ENCODE results near the gene KMT2C. TPM values are rescaled to one million over a fixed set of nuclear protein-coding genes. Genes with fewer than 3 reads are reported as not detected.
A peak's percentile ranks its signal among the peaks of the same experiment; 100 is the strongest.
"Not testable (repeated sequence)": the region's sequence is repeated elsewhere in the genome, so short reads cannot be mapped to it uniquely, and the experiment has no call there.

KMT2C gene
- total RNA-seq, 3 donors from 2014 or later, result 79.6 to 121 (median 102) TPM

- intact Hi-C loops (cut with DNase I, micrococcal nuclease); DNase-seq; H3K4me3 ChIP-seq; H3K4me1 ChIP-seq (ENCODE audit: low read depth); H3K9me3 ChIP-seq; H3K36me3 ChIP-seq (ENCODE audit: low read depth): not testable (repeated sequence)
- ATAC-seq, result peak; percentile 20
These were observed 170.9 kb downstream of the KMT2C start for GRCh38 chr7:152264915-152265314.

DNA sequence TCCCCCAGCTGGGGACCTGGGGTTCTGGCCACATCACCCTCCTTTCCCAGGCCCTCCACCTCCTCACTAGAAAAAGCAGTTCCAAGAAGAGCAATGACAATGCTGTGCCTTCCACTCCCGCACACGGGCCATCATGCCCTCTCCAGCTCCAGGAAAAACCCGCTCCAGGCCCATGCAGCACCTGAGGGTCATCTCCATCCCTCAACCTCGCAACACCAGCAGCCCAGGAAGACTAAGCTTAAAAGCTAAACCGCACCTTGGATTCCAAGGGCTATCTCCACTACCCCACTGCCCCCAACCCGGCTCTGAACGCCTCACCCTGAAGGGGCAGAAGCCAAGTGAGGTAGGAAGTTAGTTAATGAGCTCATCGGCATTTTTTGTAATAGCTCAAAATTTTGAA, 173.7 kb downstream of the KMT2C start:
- ATAC-seq; H3K36me3 ChIP-seq (ENCODE audit: low read depth); H3K4me1 ChIP-seq (ENCODE audit: low read depth); H3K9me3 ChIP-seq; DNase-seq; intact Hi-C loops (cut with DNase I, micrococcal nuclease); H3K4me3 ChIP-seq: not testable (repeated sequence)

- intact Hi-C loops (cut with DNase I, micrococcal nuclease); H3K4me3 ChIP-seq; H3K9me3 ChIP-seq; H3K4me1 ChIP-seq (ENCODE audit: low read depth); DNase-seq; ATAC-seq; H3K36me3 ChIP-seq (ENCODE audit: low read depth): not testable (repeated sequence)
These were observed 176.2 kb downstream of the KMT2C start for GRCh38 chr7:152259645-152260044.

DNA sequence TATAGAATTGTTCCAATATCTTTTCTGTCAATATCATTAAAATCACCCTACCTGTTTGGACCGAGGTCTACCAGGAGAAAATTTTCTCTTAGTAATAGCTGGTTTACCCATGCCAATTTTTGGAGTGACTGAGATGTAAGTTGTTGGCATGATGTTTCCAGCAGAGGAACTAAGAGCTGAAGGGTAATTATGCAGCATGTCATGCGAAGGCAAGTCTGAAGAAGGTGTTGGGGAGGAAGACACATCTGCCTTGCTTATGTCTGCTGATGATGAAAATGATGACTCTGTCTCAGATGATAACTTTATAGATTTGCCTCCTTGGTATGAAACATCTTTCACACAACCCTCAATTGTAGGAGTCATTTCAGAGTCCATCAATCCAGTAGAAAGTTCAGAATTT, 188.0 kb downstream of the KMT2C start:
- H3K36me3 ChIP-seq (ENCODE audit: low read depth); DNase-seq; H3K4me1 ChIP-seq (ENCODE audit: low read depth); intact Hi-C loops (cut with DNase I, micrococcal nuclease); H3K4me3 ChIP-seq; H3K9me3 ChIP-seq; ATAC-seq: not testable (repeated sequence)

GRCh38 chr7:152245417-152245816, 190.4 kb downstream of the KMT2C start:
- H3K4me3 ChIP-seq; H3K9me3 ChIP-seq; intact Hi-C loops (cut with DNase I, micrococcal nuclease); H3K36me3 ChIP-seq (ENCODE audit: low read depth); H3K4me1 ChIP-seq (ENCODE audit: low read depth); ATAC-seq; DNase-seq: not testable (repeated sequence)

GRCh38 chr7:152243464-152243863, 192.3 kb downstream of the KMT2C start:
- H3K4me1 ChIP-seq (ENCODE audit: low read depth); ATAC-seq; H3K9me3 ChIP-seq; H3K4me3 ChIP-seq; H3K36me3 ChIP-seq (ENCODE audit: low read depth); DNase-seq; intact Hi-C loops (cut with DNase I, micrococcal nuclease): not testable (repeated sequence)

DNA sequence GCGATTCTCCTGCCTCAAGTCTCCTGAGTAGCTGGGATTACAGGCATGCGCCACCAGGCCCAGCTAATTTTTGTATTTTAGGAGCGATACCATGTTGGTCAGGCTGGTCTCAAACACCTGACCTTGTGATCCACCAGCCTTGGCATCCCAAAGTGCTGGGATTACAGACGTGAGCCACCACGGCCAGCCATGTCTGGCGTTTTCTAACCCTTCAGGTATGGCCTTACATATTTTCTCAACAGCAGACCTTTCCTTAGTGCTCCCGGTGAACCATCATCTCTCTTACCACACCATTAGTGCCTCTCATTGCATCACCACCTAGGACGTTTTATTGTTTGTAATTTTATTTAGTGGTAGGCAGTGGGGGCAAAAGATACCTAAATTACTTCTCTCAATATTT, 194.5 kb downstream of the KMT2C start:
- DNase-seq; H3K4me1 ChIP-seq (ENCODE audit: low read depth); intact Hi-C loops (cut with DNase I, micrococcal nuclease); H3K36me3 ChIP-seq (ENCODE audit: low read depth); H3K9me3 ChIP-seq; ATAC-seq; H3K4me3 ChIP-seq: not testable (repeated sequence)

DNA sequence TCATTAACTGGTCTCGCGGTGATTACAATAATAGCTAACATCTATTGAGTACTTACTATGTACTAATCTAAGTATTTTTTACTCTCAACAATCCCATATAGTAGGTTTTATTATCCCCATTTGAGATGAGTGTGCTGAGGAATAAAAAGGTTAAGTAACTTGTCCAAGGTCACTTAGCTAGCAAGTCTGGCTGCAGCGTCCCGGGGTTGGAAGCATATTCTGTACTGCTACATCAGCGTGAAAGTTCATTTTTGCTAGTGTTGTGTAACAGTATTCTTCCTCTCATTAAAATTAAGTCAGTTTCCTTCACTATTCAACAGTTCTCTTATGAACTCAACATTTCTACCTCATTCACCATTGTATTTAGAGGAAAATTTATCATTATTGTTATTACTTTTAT, 199.5 kb downstream of the KMT2C start:
- H3K4me3 ChIP-seq; H3K4me1 ChIP-seq (ENCODE audit: low read depth); intact Hi-C loops (cut with DNase I, micrococcal nuclease); DNase-seq; H3K9me3 ChIP-seq; ATAC-seq; H3K36me3 ChIP-seq (ENCODE audit: low read depth): not testable (repeated sequence)

DNA sequence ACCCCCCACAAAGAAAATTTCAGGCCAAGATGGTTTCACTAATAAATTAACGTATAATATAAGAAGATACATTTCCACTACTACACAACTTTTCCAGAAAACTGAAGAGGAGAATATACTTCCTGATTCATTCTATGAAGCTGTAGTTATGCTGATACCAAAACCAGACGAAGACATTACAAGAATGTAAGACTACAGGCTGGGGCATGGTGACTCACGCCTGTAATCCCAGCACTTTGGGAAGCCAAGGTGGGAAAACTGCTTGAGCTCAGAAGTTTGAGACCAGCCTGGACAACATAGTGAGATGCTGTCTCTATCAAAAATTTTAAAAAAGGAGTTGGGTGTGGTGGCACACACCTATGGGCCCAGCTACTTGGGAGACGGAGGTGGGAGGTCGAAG, 201.4 kb downstream of the KMT2C start:
- DNase-seq; H3K4me1 ChIP-seq (ENCODE audit: low read depth); ATAC-seq; H3K36me3 ChIP-seq (ENCODE audit: low read depth); H3K4me3 ChIP-seq; H3K9me3 ChIP-seq; intact Hi-C loops (cut with DNase I, micrococcal nuclease): not testable (repeated sequence)

DNA sequence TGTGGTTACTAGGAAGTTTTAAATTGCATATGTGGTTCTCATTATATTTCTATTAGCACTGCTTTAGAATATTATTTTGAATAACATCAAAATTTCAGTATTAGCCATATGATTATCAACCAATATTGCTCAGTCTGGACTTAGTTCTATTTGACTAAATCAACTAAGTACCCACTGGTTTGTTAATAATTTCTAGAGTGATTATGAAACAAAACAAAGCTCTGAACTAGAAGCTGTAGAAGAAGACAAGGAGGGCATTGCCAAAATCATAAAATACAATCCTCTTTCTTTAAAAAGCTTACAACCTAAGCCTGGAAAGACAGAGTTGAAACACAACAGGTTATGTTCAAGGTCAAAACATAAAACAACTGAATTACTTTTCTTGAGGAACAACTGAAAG, 204.7 kb downstream of the KMT2C start:
- H3K4me3 ChIP-seq, result no peak overlapping the region
- H3K9me3 ChIP-seq, result no peaks in the 10 kb centered on the region
- DNase-seq, result no peak
- H3K4me1 ChIP-seq (ENCODE audit: low read depth), result no peaks in the 10 kb centered on the region
- ATAC-seq, result no peak
- intact Hi-C loops (cut with DNase I, micrococcal nuclease), result no loop called here
- TF ChIP-seq, protein P1, sequence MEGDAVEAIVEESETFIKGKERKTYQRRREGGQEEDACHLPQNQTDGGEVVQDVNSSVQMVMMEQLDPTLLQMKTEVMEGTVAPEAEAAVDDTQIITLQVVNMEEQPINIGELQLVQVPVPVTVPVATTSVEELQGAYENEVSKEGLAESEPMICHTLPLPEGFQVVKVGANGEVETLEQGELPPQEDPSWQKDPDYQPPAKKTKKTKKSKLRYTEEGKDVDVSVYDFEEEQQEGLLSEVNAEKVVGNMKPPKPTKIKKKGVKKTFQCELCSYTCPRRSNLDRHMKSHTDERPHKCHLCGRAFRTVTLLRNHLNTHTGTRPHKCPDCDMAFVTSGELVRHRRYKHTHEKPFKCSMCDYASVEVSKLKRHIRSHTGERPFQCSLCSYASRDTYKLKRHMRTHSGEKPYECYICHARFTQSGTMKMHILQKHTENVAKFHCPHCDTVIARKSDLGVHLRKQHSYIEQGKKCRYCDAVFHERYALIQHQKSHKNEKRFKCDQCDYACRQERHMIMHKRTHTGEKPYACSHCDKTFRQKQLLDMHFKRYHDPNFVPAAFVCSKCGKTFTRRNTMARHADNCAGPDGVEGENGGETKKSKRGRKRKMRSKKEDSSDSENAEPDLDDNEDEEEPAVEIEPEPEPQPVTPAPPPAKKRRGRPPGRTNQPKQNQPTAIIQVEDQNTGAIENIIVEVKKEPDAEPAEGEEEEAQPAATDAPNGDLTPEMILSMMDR (IDR thresholded peaks at IDR 0.05), result no peak
- no peaks in the 10 kb centered on the region for H3K36me3 ChIP-seq (ENCODE audit: low read depth)

DNA sequence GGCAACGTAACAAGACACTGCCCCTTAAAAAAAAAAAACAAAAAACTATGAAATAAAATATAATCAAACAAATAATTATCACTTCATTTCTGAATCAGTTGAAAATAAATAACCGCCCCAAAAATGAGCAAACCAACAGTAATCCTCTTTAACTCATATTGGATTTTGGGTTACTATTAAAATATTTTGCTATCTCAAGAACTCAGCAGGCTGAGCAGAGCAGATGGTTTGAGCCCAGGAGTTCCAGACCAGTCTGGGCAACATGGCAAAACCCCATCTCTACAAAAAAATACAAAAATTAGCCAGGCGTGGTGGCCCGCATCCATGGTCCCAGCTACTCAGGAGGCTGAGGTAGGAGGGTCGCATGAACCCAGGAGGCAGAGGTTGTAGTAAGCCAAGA, 216.2 kb downstream of the KMT2C start:
- H3K4me1 ChIP-seq (ENCODE audit: low read depth); DNase-seq; ATAC-seq; H3K4me3 ChIP-seq; H3K36me3 ChIP-seq (ENCODE audit: low read depth); intact Hi-C loops (cut with DNase I, micrococcal nuclease); H3K9me3 ChIP-seq: not testable (repeated sequence)

- ATAC-seq; DNase-seq; intact Hi-C loops (cut with DNase I, micrococcal nuclease); H3K36me3 ChIP-seq (ENCODE audit: low read depth); H3K9me3 ChIP-seq; H3K4me1 ChIP-seq (ENCODE audit: low read depth); H3K4me3 ChIP-seq: not testable (repeated sequence)
These were observed 227.0 kb downstream of the KMT2C start for GRCh38 chr7:152208766-152209165.

DNA sequence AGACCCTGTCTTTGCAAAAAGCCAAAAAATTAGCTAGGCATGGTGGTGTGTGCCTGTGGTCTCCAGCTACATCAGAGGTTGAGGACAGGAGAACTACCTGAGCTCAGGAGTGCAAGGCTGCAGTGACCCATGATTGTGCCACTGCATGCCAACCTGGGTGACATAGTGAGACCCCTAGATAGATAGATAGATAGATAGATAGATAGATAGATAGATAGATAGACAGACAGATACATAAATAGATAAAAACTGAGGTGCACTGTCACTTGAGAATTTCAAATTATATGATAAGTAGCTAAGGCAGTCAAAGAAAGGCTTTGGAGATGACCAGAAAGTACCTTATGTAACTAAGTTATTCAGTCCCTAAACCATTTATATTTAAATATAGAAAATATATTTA, 231.4 kb downstream of the KMT2C start:
- intact Hi-C loops (cut with DNase I, micrococcal nuclease), result not testable (repeated sequence)

More for the DNA sequence above, 231.4 kb downstream of the KMT2C start:
- H3K36me3 ChIP-seq (ENCODE audit: low read depth); H3K4me1 ChIP-seq (ENCODE audit: low read depth); ATAC-seq; DNase-seq; H3K9me3 ChIP-seq; H3K4me3 ChIP-seq: not testable (repeated sequence)

Data from mucosa of descending colon (tissue), 3 donors.